Neutrophil (primary cell): ENCODE results near the gene DGCR8.

ENCODE experiments used
- H3K27ac ChIP-seq: fragments of 200-600 bp; sonication (generic); 2 replicates; pipeline ENCODE4 v1.5.1; 2016; ENCODE audit warnings: mild to moderate bottlenecking, moderate library complexity
- H3K27me3 ChIP-seq: fragments of 200-600 bp; sonication (generic); 2 replicates; pipeline ENCODE4 v1.6.0; 2016; ENCODE audit warnings: mild to moderate bottlenecking
- H3K36me3 ChIP-seq: fragments of 200-600 bp; sonication (generic); 2 replicates; pipeline ENCODE4 v1.5.1; 2017
- H3K4me1 ChIP-seq, 2 experiments: fragments of 200-600 bp in 1 of 2; sonication (generic) in 1 of 2; 1 replicate in 1 of 2; 2 replicates in 1 of 2; pipeline versions ENCODE4 v1.5.1 to v1.6.1; 2013 to 2016; ENCODE audit warnings: low read depth in 1 of 2, low read length in 1 of 2, mild to moderate bottlenecking in 1 of 2, moderate library complexity in 1 of 2; ENCODE audit not compliant: control insufficient read depth in 1 of 2, insufficient read depth in 1 of 2
- H3K4me3 ChIP-seq, 2 experiments: fragments of 200-600 bp in 1 of 2; sonication (generic) in 1 of 2; 1 replicate in 1 of 2; 2 replicates in 1 of 2; pipeline ENCODE4 v1.5.1; 2013 to 2016; ENCODE audit warnings: low read depth in 1 of 2, low read length in 1 of 2, mild to moderate bottlenecking in 1 of 2, moderate library complexity in 1 of 2
- H3K9me3 ChIP-seq: fragments of 200-600 bp; sonication (generic); 2 replicates; pipeline ENCODE4 v1.5.1; 2016
- TF ChIP-seq, protein P1 (sequence below): fragments of 200-600 bp; sonication (generic); IDR thresholded peaks from 2 replicates; pipeline ENCODE4 v1.5.1; 2016; ENCODE audit warnings: antibody characterized with exemption

Gene DGCR8

DNA sequence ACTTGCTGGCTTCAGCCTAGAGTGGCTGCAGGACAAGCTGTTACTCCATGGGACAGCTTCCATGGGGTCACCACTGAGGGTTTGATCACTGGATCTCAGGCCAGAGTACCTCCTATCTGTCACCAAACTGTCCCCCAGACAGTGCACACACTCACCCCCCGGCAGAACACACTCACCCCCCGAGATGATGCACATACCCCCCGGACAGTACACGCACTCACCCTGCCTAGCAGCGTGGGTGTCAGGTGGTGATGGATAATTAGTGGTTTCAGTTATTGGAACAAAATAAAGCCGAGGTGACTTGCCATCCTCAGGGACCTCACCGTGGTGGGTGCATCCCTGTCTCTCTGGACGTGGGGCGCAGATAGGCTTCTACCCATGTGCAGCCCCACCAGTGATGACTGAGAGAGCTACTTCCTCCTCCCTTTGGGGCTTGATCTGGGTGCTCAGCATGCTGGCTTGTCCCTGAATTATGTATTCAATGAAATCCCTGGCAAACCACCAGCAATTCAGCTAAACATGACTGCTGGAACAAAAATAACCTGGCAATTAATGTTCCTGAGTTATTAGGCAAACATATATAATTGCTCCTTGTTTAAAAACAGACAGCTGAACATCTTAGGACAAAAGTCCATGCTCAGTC, 40.2 kb upstream of the DGCR8 start:
- Histone ChIP-seq H3K4me3 (no peak overlapping the region), H3K27ac (no peak overlapping the region), H3K36me3 (peaks cover 95% of the 10 kb centered on the region), H3K4me1 (no peaks in the 10 kb centered on the region), H3K9me3 (no peaks in the 10 kb centered on the region), H3K27me3 (no peaks in the 10 kb centered on the region)
- TF ChIP-seq, protein P1, sequence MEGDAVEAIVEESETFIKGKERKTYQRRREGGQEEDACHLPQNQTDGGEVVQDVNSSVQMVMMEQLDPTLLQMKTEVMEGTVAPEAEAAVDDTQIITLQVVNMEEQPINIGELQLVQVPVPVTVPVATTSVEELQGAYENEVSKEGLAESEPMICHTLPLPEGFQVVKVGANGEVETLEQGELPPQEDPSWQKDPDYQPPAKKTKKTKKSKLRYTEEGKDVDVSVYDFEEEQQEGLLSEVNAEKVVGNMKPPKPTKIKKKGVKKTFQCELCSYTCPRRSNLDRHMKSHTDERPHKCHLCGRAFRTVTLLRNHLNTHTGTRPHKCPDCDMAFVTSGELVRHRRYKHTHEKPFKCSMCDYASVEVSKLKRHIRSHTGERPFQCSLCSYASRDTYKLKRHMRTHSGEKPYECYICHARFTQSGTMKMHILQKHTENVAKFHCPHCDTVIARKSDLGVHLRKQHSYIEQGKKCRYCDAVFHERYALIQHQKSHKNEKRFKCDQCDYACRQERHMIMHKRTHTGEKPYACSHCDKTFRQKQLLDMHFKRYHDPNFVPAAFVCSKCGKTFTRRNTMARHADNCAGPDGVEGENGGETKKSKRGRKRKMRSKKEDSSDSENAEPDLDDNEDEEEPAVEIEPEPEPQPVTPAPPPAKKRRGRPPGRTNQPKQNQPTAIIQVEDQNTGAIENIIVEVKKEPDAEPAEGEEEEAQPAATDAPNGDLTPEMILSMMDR = no peak

DNA sequence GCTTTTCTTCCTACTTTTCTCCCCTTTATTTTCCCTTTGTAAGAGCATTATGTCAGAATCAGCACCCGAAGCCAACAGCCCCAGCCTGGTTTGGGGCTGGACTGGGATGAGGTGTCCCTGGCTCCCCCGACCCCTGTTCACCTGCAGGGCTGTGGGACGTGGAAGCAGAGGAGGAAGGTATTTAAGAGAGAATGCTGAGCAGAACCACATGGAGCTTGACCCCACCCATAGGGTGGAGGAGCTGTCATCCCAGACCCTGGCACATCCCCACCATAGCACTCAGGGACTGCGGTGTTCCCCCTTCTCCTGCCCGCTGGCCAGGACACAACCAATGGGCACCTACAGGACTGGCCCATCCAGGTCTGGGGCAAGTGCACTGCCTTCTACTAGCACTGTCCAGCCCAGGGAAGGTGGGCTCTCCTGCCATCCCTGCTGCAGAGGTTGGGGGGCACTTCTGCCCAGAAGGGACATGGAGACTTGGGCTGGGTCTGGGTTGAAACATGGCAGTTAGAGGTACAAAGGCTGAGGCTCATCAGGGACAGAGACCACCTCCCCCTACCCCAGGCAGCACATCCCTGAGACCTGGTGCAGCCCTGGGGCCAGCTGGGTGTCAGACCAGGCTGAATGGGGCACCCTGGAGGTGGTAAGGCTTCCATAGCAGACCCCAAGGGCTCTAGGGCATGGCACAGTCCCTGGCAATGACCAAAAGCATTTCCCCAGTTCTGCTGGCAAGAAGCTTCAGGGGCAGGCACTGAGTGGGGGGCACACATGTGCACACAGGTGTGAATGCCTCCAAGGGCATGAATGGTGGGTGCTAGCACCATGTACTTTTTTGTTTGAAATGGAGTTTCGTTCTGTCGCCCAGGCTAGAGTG, 39.5 kb upstream of the DGCR8 start:
- H3K27me3 ChIP-seq = no peaks in the 10 kb centered on the region
- H3K4me1 ChIP-seq = no peaks in the 10 kb centered on the region
- H3K27ac ChIP-seq = no peak overlapping the region
- TF ChIP-seq, protein P1 = no peak
- H3K36me3 ChIP-seq = peaks cover 94% of the 10 kb centered on the region
- no peaks in the 10 kb centered on the region for H3K9me3 ChIP-seq
- no peak overlapping the region for H3K4me3 ChIP-seq

DNA sequence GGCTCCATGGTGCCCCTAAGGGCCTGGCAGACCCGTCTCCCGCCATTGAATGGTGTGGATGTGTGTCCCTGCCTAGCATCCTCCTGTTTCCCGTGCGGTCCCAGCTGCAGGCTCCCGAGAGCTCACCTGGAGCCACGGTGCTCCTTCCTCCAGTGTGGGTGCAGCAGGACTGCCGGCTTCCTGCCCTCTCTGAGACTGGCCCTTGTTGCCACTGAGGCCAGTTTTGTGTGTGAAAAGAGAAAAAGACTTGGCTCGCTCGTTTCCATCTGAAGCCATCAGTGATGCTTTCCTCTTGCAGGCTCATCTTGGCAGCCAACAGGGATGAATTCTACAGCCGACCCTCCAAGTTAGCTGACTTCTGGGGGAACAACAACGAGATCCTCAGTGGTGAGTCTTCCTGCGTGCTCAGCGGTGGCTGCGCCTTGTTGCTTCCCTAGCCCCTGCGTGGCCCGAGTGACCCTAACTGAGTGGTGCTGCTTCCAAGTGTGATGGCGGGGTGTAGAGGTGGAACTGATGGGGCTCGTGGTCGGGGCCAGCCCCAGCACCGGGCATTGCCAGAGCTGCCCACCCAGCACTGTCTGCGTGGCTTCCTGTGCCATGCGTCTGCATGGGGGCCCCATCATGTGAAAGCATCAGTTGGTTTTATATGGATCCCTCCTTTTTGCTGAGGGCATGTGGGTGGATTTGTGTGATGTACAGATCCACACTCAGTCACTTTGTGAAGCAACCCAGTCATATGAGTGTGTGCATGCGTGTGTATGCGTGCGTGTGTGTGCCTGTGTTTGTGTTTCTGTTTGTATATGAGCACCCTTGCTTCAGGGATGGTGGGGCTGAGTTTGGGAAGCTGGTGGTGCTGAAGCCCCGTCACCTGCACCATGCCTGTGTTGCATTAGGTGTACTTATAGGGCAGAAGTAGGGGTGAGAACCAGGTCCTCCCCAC, 36.7 kb upstream of the DGCR8 start:
- peaks cover 94% of the 10 kb centered on the region for H3K36me3 ChIP-seq
- TF ChIP-seq, protein P1 = no peak
- peaks cover 4% of the 10 kb centered on the region for H3K9me3 ChIP-seq
- H3K27ac ChIP-seq = no peak overlapping the region
- no peaks in the 10 kb centered on the region for H3K4me1 ChIP-seq
- H3K27me3 ChIP-seq = no peaks in the 10 kb centered on the region
- no peak overlapping the region for H3K4me3 ChIP-seq

DNA sequence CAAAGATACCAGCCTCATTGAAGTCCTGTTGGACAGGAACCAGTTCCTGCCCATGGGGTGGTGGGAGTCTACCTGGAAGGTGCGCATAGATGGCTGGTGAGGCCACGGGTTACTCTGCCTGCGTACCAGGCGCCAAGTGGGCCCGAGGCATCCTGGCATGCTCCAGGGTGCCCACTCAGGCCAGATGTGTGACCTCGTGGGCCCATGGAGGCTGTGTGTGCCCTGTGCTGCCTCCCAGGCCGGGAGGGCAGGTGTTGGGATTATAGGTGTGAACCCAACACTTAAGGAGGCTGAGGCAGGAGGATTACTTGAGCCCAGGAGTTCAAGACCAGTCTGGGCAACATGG, 36.1 kb upstream of the DGCR8 start:
- Histone ChIP-seq H3K27ac (no peak overlapping the region), H3K36me3 (peaks cover 93% of the 10 kb centered on the region), H3K27me3 (no peaks in the 10 kb centered on the region)

More for the DNA sequence above, 36.1 kb upstream of the DGCR8 start:
- no peak overlapping the region for H3K4me3 ChIP-seq
- no peaks in the 10 kb centered on the region for H3K4me1 ChIP-seq
- peaks cover 4% of the 10 kb centered on the region for H3K9me3 ChIP-seq
- TF ChIP-seq, protein P1 = no peak
